Suprapubic skin (tissue), 4 donors: ENCODE results near the gene CST4.

Source experiments
- POLR2A ChIP-seq, 2 donors: fragments of 450-650 bp; IDR thresholded peaks; one replicate each; pipeline ENCODE4 v1.6.1; 2017; ENCODE audit warnings: antibody characterized with exemption in 2 of 2, mild to moderate bottlenecking in 2 of 2, moderate library complexity in 2 of 2
- POLR2AphosphoS5 ChIP-seq, 3 donors: sonication (generic); formaldehyde crosslinking; IDR thresholded peaks; one replicate each; pipeline ENCODE4 v1.6.1; 2017; ENCODE audit warnings: antibody characterized with exemption in 3 of 3
- TF ChIP-seq, protein P1 (sequence below), 2 donors: fragments of 200-600 bp in 1 of 2; fragments of 450-650 bp in 1 of 2; sonication (generic) in 1 of 2; IDR thresholded peaks; one replicate each; pipeline ENCODE4 v1.5.1; 2016 to 2019; ENCODE audit warnings: antibody characterized with exemption in 2 of 2, mild to moderate bottlenecking in 1 of 2, moderate library complexity in 1 of 2

DNA sequence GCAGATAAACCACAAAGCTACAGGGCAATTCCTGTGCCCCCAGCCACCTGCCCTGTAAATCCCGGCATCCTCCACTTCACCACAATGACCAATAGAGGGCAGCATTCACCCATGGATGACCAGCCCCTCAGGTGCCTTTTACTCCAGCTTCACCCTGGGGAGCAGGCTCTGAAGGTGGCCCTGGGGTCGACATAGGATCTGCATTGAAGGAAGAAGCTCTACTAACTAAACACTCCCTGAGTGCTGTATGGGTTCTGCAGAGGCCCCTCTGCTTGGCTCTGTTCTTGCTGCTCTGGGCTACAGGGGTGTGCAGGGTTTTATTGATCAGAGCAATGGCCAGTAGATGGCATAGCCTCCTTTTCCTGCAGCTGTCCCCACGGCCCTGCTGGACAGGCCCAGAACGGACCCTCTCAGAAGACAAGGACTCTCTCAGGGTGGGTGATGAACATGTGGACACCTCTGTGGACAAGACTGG is 20.3 kb downstream of the CST4 start:
- TF ChIP-seq, protein P1, sequence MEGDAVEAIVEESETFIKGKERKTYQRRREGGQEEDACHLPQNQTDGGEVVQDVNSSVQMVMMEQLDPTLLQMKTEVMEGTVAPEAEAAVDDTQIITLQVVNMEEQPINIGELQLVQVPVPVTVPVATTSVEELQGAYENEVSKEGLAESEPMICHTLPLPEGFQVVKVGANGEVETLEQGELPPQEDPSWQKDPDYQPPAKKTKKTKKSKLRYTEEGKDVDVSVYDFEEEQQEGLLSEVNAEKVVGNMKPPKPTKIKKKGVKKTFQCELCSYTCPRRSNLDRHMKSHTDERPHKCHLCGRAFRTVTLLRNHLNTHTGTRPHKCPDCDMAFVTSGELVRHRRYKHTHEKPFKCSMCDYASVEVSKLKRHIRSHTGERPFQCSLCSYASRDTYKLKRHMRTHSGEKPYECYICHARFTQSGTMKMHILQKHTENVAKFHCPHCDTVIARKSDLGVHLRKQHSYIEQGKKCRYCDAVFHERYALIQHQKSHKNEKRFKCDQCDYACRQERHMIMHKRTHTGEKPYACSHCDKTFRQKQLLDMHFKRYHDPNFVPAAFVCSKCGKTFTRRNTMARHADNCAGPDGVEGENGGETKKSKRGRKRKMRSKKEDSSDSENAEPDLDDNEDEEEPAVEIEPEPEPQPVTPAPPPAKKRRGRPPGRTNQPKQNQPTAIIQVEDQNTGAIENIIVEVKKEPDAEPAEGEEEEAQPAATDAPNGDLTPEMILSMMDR (IDR thresholded peaks at IDR 0.05) = peak; percentile 46 to 78
- TF ChIP-seq POLR2AphosphoS5 (IDR thresholded peaks at IDR 0.05) (no peak), POLR2A (IDR thresholded peaks at IDR 0.05) (no peak)
